Motor neuron (in vitro differentiated cells): Measurements from ENCODE around the gene EVC. TPM values are rescaled to one million over a fixed set of nuclear protein-coding genes. Genes with fewer than 3 reads are reported as not detected.
A peak's percentile ranks its signal among the peaks of the same experiment; 100 is the strongest.

Experiments
- ATAC-seq, 8 experiments: fragments of 200-7000 bp; cut with Tn5 transposase; replicated peaks in 6 of 8; 2 replicates each; pipeline ENCODE4 v1.8.0; 2021; ENCODE audit warnings: mild to moderate bottlenecking in 8 of 8, moderate library complexity in 8 of 8
- H3K27ac ChIP-seq, 2 donors: fragments of 250-450 bp; sonication (Bioruptor Pico); 2 replicates each; pipeline ENCODE4 v1.9.0; 2021; ENCODE audit warnings: antibody characterized with exemption in 2 of 2, mild to moderate bottlenecking in 2 of 2, moderate library complexity in 1 of 2
- H3K4me1 ChIP-seq, 2 donors: fragments of 250-450 bp; sonication (Bioruptor Pico); replicated peaks in 1 of 2; 2 replicates each; pipeline ENCODE4 v1.6.1; 2021; ENCODE audit warnings: antibody characterized with exemption in 2 of 2, mild to moderate bottlenecking in 2 of 2, moderate library complexity in 1 of 2
- H3K4me3 ChIP-seq, 5 donors: fragments of 250-450 bp; sonication (Bioruptor Pico); 2 replicates each; pipeline ENCODE4 v1.9.0; 2021; ENCODE audit warnings: antibody characterized with exemption in 5 of 5, mild to moderate bottlenecking in 5 of 5, moderate library complexity in 4 of 5
- WGBS, 10 experiments: fragments of 450-650 bp; shearing (Covaris generic); methylation state at CpG; one replicate each; pipeline ENCODE4 v1.0.0; 2022; 5-methylcytosine and 5-hydroxymethylcytosine counted together
- in situ Hi-C, 9 experiments: fragments of 400-800 bp; cut with MboI; loops; one replicate each; pipeline ENCODE4 v1.15.0; 2021; ENCODE audit warnings: low sequenced_read_pairs in 9 of 9, low pct_unique_long_range_greater_than_20kb in 2 of 9; ENCODE audit not compliant: unreplicated experiment in 9 of 9
- total RNA-seq, 8 experiments: library from RNA; unstranded; fragments of 300-600 nt; gene quantifications; 2 replicates each; pipeline versions ENCODE4 v1.2.3 to v1.2.4, GENCODE V29; 2022

Gene EVC
- total RNA-seq, 8 experiments from 2014 or later: 2.1 to 26.4 (median 7.7) TPM

GRCh38 chr4:5696341-5696740 is 14.7 kb upstream of the EVC start:
- no peak for ATAC-seq
- WGBS, 10 experiments: 90 to 100% (median 97%) methylated on average over 1 to 5 of the region's 11 CpGs; no CpG with 5 or more reads in 6 of the 10 experiments
- in situ Hi-C loops: no loop called here
- Histone ChIP-seq H3K4me3 (no peak overlapping the region), H3K4me1 (no peaks in the 10 kb centered on the region), H3K27ac (no peak overlapping the region)

DNA sequence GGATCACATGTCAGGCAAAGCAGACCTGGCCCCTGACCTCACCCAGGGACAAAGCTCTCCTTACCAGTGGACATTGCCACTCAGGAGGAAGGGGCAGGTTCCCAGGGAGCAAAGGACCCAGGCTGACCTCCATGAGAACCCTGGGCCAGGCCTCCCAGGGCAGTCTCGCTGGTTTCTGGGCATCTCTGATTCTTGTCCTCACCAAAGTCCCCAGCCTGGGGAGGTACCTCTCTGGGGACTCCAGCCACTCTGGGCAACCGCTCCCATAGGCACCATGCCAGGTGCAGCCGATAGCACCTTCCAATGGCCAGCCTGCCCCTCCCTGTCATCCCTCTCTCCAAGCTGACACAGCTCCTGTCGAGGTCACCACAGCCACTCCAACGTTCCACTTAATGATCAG is 10.5 kb upstream of the EVC start:
- Histone ChIP-seq H3K4me1 (no peaks in the 10 kb centered on the region), H3K4me3 (no peak overlapping the region), H3K27ac (no peak overlapping the region)
- 60 to 100% (median 73%) methylated on average over 1 to 4 of the region's 5 CpGs; no CpG with 5 or more reads in 5 of the 10 experiments for WGBS, 10 experiments
- no peak for ATAC-seq
- in situ Hi-C loops: no loop called here

GRCh38 chr4:5701971-5702370 is 9.0 kb upstream of the EVC start:
- Histone ChIP-seq H3K4me3 (no peak overlapping the region), H3K27ac (no peak overlapping the region), H3K4me1 (no peaks in the 10 kb centered on the region)
- in situ Hi-C loops: no loop called here
- WGBS, 10 experiments: 80 to 100% (median 94%) methylated on average over 1 to 3 of the region's 8 CpGs; no CpG with 5 or more reads in 5 of the 10 experiments
- no peak for ATAC-seq

GRCh38 chr4:5703831-5704230 is 7.2 kb upstream of the EVC start:
- Histone ChIP-seq H3K4me1 (peaks cover 0 to 4% of the 10 kb centered on the region in 2 donors), H3K27ac (no peak overlapping the region), H3K4me3 (no peak overlapping the region)
- no peak for ATAC-seq
- WGBS, 10 experiments: 79 to 100% (median 87%) methylated on average over 1 to 5 of the region's 5 CpGs; no CpG with 5 or more reads in 4 of the 10 experiments
- in situ Hi-C loops: no loop called here

DNA sequence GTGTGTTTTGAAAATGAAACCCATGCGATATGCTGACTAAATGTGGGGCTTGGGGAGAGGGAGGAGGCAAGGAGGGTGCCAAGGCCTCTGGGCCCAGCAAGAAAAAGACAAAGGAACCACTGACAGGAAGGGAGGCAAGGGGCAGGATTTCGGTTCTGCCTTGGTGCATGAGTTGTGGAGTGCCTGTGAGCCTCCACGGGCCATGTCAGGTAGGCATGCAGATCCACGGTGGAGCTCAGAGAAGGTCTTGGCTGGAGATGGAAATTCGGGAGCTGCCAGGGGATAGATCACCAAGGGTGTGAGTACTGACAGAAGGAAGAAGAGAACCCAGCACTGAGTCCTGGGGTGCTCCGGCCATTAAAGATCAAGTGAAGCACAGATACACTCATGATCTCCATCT is 6.7 kb upstream of the EVC start:
- in situ Hi-C loops: no loop called here
- WGBS, 10 experiments: 40 to 100% (median 100%) methylated on average over 1 to 5 of the region's 6 CpGs; no CpG with 5 or more reads in 1 of the 10 experiments
- Histone ChIP-seq H3K4me3 (no peak overlapping the region), H3K27ac (no peak overlapping the region), H3K4me1 (peaks cover 0 to 4% of the 10 kb centered on the region in 2 donors)
- no peak for ATAC-seq

- no peak for ATAC-seq
- Histone ChIP-seq H3K27ac (no peak overlapping the region), H3K4me3 (no peak overlapping the region), H3K4me1 (peaks cover 4 to 13% of the 10 kb centered on the region in 2 donors)
- 54 to 100% (median 91%) methylated on average over 1 to 4 of the region's 5 CpGs for WGBS, 10 experiments
- in situ Hi-C loops: no loop called here
These were observed 5.2 kb upstream of the EVC start for GRCh38 chr4:5705647-5706320.

GRCh38 chr4:5706486-5707290 is 4.3 kb upstream of the EVC start:
- H3K4me3 ChIP-seq: no peak overlapping the region
- in situ Hi-C loops: no loop called here
- 73 to 100% (median 88%) methylated on average over 1 to 3 of the region's 11 CpGs; no CpG with 5 or more reads in 6 of the 10 experiments for WGBS, 10 experiments
- peaks cover 5 to 13% of the 10 kb centered on the region in 2 donors for H3K4me1 ChIP-seq
- H3K27ac ChIP-seq: no peak overlapping the region
- no peak for ATAC-seq

DNA sequence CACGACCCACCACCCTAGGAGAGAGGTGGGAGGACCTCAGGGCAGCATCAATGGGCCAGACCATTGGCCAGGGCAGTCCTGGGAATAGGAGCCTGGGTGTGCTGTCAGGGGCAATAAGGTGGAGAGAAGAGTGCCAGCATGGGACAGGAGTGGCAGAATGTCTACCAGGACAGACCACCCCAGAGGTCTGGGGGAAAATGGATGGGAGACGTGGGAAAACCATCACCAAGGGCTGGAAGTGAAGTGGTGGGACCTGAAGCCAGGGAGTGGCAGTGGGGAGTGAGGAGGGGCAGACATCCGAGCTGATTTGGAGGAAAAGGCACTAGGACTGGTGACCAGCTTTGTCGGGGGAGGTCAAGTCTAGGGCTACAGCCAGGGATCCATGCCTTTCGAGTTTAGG is 3.6 kb upstream of the EVC start:
- no peak for ATAC-seq
- H3K27ac ChIP-seq: no peak overlapping the region
- no peak overlapping the region for H3K4me3 ChIP-seq
- peaks cover 5 to 13% of the 10 kb centered on the region in 2 donors for H3K4me1 ChIP-seq
- WGBS, 10 experiments: 17 to 100% (median 42%) methylated on average over 1 to 5 of the region's 5 CpGs; no CpG with 5 or more reads in 4 of the 10 experiments
- in situ Hi-C loops: no loop called here

DNA sequence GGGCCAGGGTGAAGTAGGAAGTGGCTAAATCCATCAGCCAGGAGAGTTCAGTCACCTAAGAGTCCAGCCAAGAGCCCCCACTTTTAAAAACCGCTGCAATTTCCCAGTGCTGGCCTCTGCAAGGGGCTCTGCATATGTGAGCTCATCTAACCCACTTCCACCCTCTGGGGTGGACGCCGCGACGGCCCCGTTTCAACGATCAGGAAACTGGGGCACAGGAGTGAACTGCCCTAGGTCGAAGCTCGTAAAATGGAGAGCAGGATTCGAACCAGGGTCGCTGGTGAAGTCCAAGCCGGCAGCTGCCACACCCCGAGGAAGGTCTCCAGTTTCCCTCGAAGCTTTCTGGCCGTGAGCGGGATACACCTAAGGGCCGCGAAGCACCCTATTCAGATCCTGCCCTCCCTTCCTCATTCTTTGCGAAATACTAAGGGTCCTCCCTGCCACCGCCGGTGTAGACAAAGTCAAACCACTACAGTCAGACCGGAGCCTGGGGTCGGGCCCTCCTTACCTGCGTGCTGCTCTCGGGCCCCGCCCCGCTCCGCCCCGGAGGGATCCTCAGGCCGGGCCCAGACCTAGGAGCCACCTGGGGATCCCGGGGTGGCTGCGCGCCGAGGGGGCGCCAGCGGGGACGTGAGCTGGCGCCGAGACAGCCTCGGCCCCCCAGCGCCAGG is 3.1 kb upstream of the EVC start:
- in situ Hi-C loops: no loop called here
- Histone ChIP-seq H3K27ac (no peak overlapping the region), H3K4me3 (peak overlapping the region; percentile 22 to 40 (median 30)), H3K4me1 (peaks cover 5 to 13% of the 10 kb centered on the region in 2 donors)
- peak in 1 of 8 experiments; percentile 1 for ATAC-seq
- 6 to 40% (median 22%) methylated on average over 1 to 10 of the region's 41 CpGs; no CpG with 5 or more reads in 7 of the 10 experiments for WGBS, 10 experiments

GRCh38 chr4:5708449-5709206 is 2.4 kb upstream of the EVC start, which contains the start of gene EVC2:
EVC2 (minus strand) TSS chr4:5708559; CDS start chr4:5708513, 46 bp downstream.
- Histone ChIP-seq H3K4me3 (peak within 1 kb of the TSS; percentile 22 to 40 (median 30)), H3K4me1 (peaks cover 5 to 13% of the 10 kb centered on the region in 2 donors), H3K27ac (no peak within 1 kb of the TSS)
- ATAC-seq: peak in 5 of 8 experiments; percentile 6 to 26 (median 21)
- WGBS, 10 experiments: 46 to 87% methylated on average over 4 to 9 of the region's 57 CpGs; no CpG with 5 or more reads in 8 of the 10 experiments
- in situ Hi-C loops: no loop called here

GRCh38 chr4:5709207-5709575 is 1.8 kb upstream of the EVC start:
- in situ Hi-C loops: no loop called here
- 57 to 100% (median 77%) methylated on average over 1 to 4 of the region's 8 CpGs; no CpG with 5 or more reads in 5 of the 10 experiments for WGBS, 10 experiments

More at GRCh38 chr4:5709207-5709575, 1.8 kb upstream of the EVC start:
- H3K27ac ChIP-seq: no peak overlapping the region
- no peak for ATAC-seq
- peaks cover 5 to 13% of the 10 kb centered on the region in 2 donors for H3K4me1 ChIP-seq
- no peak overlapping the region for H3K4me3 ChIP-seq
